ENCODE results near the gene AP3B1. TPM values are rescaled to one million over a fixed set of nuclear protein-coding genes. Genes with fewer than 3 reads are reported as not detected.

Gene AP3B1
- polyA plus RNA-seq, 3 donors = 20.3 to 39.8 (median 24.9) TPM

GRCh38 chr5:78327761-78328510 is 33.4 kb upstream of the AP3B1 start:
- no CpG with 5 or more reads among the region's 6 CpGs for WGBS (ENCODE audit: insufficient coverage)
- Histone ChIP-seq H3K9ac (ENCODE audit: insufficient read depth, low read length, poor library complexity, severe bottlenecking) (no peak overlapping the region), H2AFZ (ENCODE audit: insufficient read depth, low read depth, low read length, poor library complexity, severe bottlenecking) (no peak overlapping the region), H3K79me2 (ENCODE audit: insufficient read depth, low read length) (no peaks in the 10 kb centered on the region), H3K36me3 (replicated peaks in 1 of 2; ENCODE audit: control insufficient read depth in 1 of 2, insufficient read depth in 2 of 2, low read length in 2 of 2) (no peaks in the 10 kb centered on the region), H3K27ac (ENCODE audit: low read depth in 1 of 2, low read length in 2 of 2) (no peak overlapping the region), H3K4me2 (replicated peaks; ENCODE audit: extremely low read depth, low read length, poor library complexity, severe bottlenecking) (no peak overlapping the region), H3K4me3 (replicated peaks in 1 of 3; ENCODE audit: low read depth in 2 of 3, low read length in 3 of 3) (no peak overlapping the region), H3K9me3 (replicated peaks in 1 of 2; ENCODE audit: control insufficient read depth in 1 of 2, insufficient read depth in 1 of 2, low read length in 2 of 2) (no peaks in the 10 kb centered on the region), H4K20me1 (ENCODE audit: insufficient read depth, low read length) (no peaks in the 10 kb centered on the region), H3K27me3 (ENCODE audit: control insufficient read depth in 2 of 2, insufficient read depth in 2 of 2, low read length in 2 of 2) (no peaks in the 10 kb centered on the region), H3K4me1 (ENCODE audit: control insufficient read depth in 1 of 2, insufficient read depth in 2 of 2, low read length in 2 of 2) (no peaks in the 10 kb centered on the region)
- Mint-ChIP-seq H3K9me3 (peaks cover 0 to 2% (median 0%) of the 10 kb centered on the region in 7 donors), H3K27me3 (ENCODE audit: low read depth in 3 of 3) (no peaks in the 10 kb centered on the region), H3K4me1 (peaks cover 7% of the 10 kb centered on the region), H3K4me3 (no peak overlapping the region), H3K36me3 (no peaks in the 10 kb centered on the region), H3K27ac (no peak overlapping the region)
- DNase-seq = no peak
- TF ChIP-seq CTCF (IDR thresholded peaks at IDR 0.05) = no peak
- intact Hi-C loops (cut with micrococcal nuclease) = no loop called here

- Histone ChIP-seq H3K27me3 (ENCODE audit: control insufficient read depth in 2 of 2, insufficient read depth in 2 of 2, low read length in 2 of 2) (no peaks in the 10 kb centered on the region), H3K27ac (ENCODE audit: low read depth in 1 of 2, low read length in 2 of 2) (no peak overlapping the region), H3K4me1 (ENCODE audit: control insufficient read depth in 1 of 2, insufficient read depth in 2 of 2, low read length in 2 of 2) (no peaks in the 10 kb centered on the region), H4K20me1 (ENCODE audit: insufficient read depth, low read length) (no peaks in the 10 kb centered on the region), H3K4me3 (replicated peaks in 1 of 3; ENCODE audit: low read depth in 2 of 3, low read length in 3 of 3) (no peak overlapping the region), H3K4me2 (replicated peaks; ENCODE audit: extremely low read depth, low read length, poor library complexity, severe bottlenecking) (no peak overlapping the region), H3K79me2 (ENCODE audit: insufficient read depth, low read length) (no peaks in the 10 kb centered on the region), H3K36me3 (replicated peaks in 1 of 2; ENCODE audit: control insufficient read depth in 1 of 2, insufficient read depth in 2 of 2, low read length in 2 of 2) (no peaks in the 10 kb centered on the region), H2AFZ (ENCODE audit: insufficient read depth, low read depth, low read length, poor library complexity, severe bottlenecking) (no peak overlapping the region), H3K9me3 (replicated peaks in 1 of 2; ENCODE audit: control insufficient read depth in 1 of 2, insufficient read depth in 1 of 2, low read length in 2 of 2) (no peaks in the 10 kb centered on the region), H3K9ac (ENCODE audit: insufficient read depth, low read length, poor library complexity, severe bottlenecking) (no peak overlapping the region)
- H3K9me3 Mint-ChIP-seq = peaks cover 0 to 2% (median 0%) of the 10 kb centered on the region in 7 donors
- no peak overlapping the region for H3K4me3 Mint-ChIP-seq
- 86% methylated on average over 3 of the region's 3 CpGs for WGBS (ENCODE audit: insufficient coverage)
- DNase-seq = no peak
- intact Hi-C loops (cut with micrococcal nuclease) = no loop called here
- no peaks in the 10 kb centered on the region for H3K27me3 Mint-ChIP-seq (ENCODE audit: low read depth in 3 of 3)
- no peak for TF ChIP-seq CTCF (IDR thresholded peaks at IDR 0.05)
- peaks cover 7% of the 10 kb centered on the region for H3K4me1 Mint-ChIP-seq
- no peaks in the 10 kb centered on the region for H3K36me3 Mint-ChIP-seq
- no peak overlapping the region for H3K27ac Mint-ChIP-seq
These were observed 32.4 kb upstream of the AP3B1 start for GRCh38 chr5:78326930-78327329.
